Thyroid gland (tissue), 4 donors: ENCODE data around the gene TNS4. TPM values are rescaled to one million over a fixed set of nuclear protein-coding genes. Genes with fewer than 3 reads are reported as not detected.

ENCODE experiments used
- DNase-seq, 2 donors: peaks; one replicate each; pipeline ENCODE4 v3.0.0-alpha.2; 2019
- H3K27ac ChIP-seq, 3 donors: fragments of 200-600 bp; sonication (generic); 1 replicate in 2 of 3; 2 replicates in 1 of 3; pipeline ENCODE4 v1.5.1; 2016 to 2019; ENCODE audit warnings: mild to moderate bottlenecking in 1 of 3, moderate library complexity in 1 of 3
- H3K27me3 ChIP-seq: fragments of 200-600 bp; sonication (generic); one replicate; pipeline ENCODE4 v1.5.1; 2019
- H3K36me3 ChIP-seq, 2 donors: fragments of 200-600 bp; sonication (generic); one replicate each; pipeline ENCODE4 v1.5.1; 2016 to 2019
- H3K4me1 ChIP-seq, 2 donors: fragments of 200-600 bp; sonication (generic); one replicate each; pipeline ENCODE4 v1.5.1; 2017 to 2019
- H3K4me3 ChIP-seq, 3 donors: fragments of 200-600 bp; sonication (generic); replicated peaks in 1 of 3; 1 replicate in 2 of 3; 2 replicates in 1 of 3; pipeline ENCODE4 v1.5.1; 2016; ENCODE audit warnings: mild to moderate bottlenecking in 1 of 3
- H3K9me3 ChIP-seq: fragments of 200-600 bp; sonication (generic); one replicate; pipeline ENCODE4 v1.5.1; 2017
- POLR2A ChIP-seq, 2 donors: fragments of 450-650 bp; IDR thresholded peaks; one replicate each; pipeline ENCODE4 v1.6.1; 2017; ENCODE audit warnings: antibody characterized with exemption in 2 of 2, mild to moderate bottlenecking in 2 of 2, moderate library complexity in 1 of 2
- WGBS, 2 donors: methylation state at CpG; one replicate each; pipeline ENCODE4 v1.1.5; 2017; 5-methylcytosine and 5-hydroxymethylcytosine counted together
- intact Hi-C: fragments of 100-400 bp; cut with DNase I; formaldehyde crosslinking; loops from one replicate; pipeline ENCODE4 v1.15.1; 2023
- total RNA-seq, 4 donors: library from RNA; depleted of rRNA; stranded (reverse); fragments of >200 nt; gene quantifications; one replicate each; pipeline ENCODE4 v1.2.3, GENCODE V29; 2016
- TF ChIP-seq, protein P1 (sequence below), 6 experiments: fragments of 200-600 bp in 3 of 6; fragments of 450-650 bp in 3 of 6; sonication (generic) in 3 of 6; IDR thresholded peaks; one replicate each; pipeline ENCODE4 v1.5.1; 2016 to 2019; ENCODE audit warnings: antibody characterized with exemption in 6 of 6, mild to moderate bottlenecking in 2 of 6, inconsistent platforms in 1 of 6, moderate library complexity in 1 of 6

The TNS4 gene
- total RNA-seq, 4 donors from 2014 or later, result 5.4 to 24.7 (median 16.2) TPM

DNA sequence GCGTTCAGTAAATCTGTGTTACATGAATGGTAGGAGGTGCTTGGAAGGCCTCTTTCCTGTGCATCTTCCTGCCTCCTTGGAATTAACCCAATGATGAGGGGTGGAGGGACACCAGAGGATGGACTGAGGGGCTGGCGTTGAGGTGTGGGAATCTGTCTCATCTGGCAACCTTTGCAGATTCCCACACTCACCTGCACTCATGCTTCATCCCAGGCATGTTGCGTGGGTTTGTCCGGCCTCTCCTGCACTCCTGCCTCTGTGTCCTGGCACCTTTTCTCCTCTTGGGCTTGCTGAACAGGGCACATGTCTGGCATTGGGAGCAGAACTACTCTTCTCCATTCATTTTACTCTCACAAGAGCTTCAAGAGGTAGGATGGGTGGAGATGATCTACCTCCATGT is 61.3 kb downstream of the TNS4 start:
- DNase-seq, result no peak
- 80 to 81% methylated on average over 4 of the region's 4 CpGs for WGBS, 2 donors
- no peak for TF ChIP-seq POLR2A (IDR thresholded peaks at IDR 0.05)
- TF ChIP-seq, protein P1, sequence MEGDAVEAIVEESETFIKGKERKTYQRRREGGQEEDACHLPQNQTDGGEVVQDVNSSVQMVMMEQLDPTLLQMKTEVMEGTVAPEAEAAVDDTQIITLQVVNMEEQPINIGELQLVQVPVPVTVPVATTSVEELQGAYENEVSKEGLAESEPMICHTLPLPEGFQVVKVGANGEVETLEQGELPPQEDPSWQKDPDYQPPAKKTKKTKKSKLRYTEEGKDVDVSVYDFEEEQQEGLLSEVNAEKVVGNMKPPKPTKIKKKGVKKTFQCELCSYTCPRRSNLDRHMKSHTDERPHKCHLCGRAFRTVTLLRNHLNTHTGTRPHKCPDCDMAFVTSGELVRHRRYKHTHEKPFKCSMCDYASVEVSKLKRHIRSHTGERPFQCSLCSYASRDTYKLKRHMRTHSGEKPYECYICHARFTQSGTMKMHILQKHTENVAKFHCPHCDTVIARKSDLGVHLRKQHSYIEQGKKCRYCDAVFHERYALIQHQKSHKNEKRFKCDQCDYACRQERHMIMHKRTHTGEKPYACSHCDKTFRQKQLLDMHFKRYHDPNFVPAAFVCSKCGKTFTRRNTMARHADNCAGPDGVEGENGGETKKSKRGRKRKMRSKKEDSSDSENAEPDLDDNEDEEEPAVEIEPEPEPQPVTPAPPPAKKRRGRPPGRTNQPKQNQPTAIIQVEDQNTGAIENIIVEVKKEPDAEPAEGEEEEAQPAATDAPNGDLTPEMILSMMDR (IDR thresholded peaks at IDR 0.05), result no peak
- no peak overlapping the region for H3K27ac ChIP-seq
- no peak overlapping the region for H3K4me3 ChIP-seq
- no peaks in the 10 kb centered on the region for H3K27me3 ChIP-seq
- intact Hi-C loops, result loop anchor here (5.0 kb wide), 2 partner anchors 92 to 117 kb away; no protein-coding TSS in a partner anchor
- no peaks in the 10 kb centered on the region for H3K9me3 ChIP-seq
- peaks cover under 1 to 4% of the 10 kb centered on the region in 2 donors for H3K4me1 ChIP-seq
- no peaks in the 10 kb centered on the region for H3K36me3 ChIP-seq

DNA sequence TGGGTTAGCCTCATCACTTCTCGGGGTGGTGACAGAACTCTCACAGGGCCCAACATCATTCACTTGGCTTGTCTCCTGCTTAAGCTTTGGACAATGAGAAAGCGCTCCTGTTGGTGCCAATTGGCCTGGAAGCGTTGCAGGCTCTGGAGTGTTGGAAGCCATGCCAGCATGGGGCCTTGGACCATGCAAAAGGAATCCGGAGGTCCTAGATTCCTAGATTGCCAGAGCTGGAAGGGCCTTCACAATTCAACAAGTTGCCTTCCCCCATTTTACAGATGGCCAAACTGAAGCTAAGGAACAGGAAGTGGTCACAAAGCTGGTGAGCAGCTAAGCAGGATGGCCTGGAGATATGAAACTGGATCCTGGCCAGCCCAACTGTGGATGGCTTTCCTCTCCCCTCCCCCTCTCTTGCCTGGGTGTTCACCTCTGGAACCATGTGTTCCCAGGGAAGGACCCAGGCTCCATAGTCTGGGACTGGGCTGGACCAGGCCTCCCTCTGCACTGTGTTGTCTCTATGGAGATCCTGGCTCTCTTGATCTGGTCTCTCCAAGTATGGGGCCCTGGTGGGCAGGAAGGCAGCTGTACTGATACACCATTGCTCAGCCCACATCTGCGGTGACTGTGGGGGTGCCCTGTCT is 64.2 kb downstream of the TNS4 start:
- no peak for DNase-seq
- Histone ChIP-seq H3K4me3 (no peak overlapping the region), H3K27ac (no peak overlapping the region), H3K36me3 (no peaks in the 10 kb centered on the region), H3K27me3 (no peaks in the 10 kb centered on the region), H3K9me3 (no peaks in the 10 kb centered on the region), H3K4me1 (peaks cover 0 to 16% of the 10 kb centered on the region in 2 donors)
- intact Hi-C loops, result no loop called here
- 65 to 85% methylated on average over 4 of the region's 5 CpGs for WGBS, 2 donors
- no peak for TF ChIP-seq POLR2A (IDR thresholded peaks at IDR 0.05)
- TF ChIP-seq, protein P1 (IDR thresholded peaks at IDR 0.05), result no peak

DNA sequence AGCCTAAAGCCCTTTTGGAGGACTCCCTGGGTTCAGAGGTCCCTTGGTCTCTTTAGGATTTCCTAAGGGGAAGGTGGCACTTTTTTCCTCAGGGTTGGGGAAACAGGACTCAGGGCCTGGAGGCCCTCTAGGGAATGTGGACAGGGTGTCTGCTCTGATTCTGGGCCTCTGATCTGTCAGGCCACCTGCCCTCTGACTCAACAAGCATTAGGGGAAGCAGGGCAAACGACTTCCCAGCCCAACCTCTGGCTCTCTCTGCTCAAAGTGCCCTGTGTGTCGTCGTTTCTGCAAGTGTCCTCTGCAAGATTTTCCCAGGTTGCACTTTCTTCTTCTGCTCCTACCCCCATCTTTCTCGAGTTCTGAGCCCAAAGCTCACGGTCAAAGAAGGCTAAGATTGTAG is 64.8 kb downstream of the TNS4 start:
- intact Hi-C loops, result no loop called here
- TF ChIP-seq POLR2A (IDR thresholded peaks at IDR 0.05), result no peak
- TF ChIP-seq, protein P1 (IDR thresholded peaks at IDR 0.05), result no peak
- no peak overlapping the region for H3K27ac ChIP-seq

DNA sequence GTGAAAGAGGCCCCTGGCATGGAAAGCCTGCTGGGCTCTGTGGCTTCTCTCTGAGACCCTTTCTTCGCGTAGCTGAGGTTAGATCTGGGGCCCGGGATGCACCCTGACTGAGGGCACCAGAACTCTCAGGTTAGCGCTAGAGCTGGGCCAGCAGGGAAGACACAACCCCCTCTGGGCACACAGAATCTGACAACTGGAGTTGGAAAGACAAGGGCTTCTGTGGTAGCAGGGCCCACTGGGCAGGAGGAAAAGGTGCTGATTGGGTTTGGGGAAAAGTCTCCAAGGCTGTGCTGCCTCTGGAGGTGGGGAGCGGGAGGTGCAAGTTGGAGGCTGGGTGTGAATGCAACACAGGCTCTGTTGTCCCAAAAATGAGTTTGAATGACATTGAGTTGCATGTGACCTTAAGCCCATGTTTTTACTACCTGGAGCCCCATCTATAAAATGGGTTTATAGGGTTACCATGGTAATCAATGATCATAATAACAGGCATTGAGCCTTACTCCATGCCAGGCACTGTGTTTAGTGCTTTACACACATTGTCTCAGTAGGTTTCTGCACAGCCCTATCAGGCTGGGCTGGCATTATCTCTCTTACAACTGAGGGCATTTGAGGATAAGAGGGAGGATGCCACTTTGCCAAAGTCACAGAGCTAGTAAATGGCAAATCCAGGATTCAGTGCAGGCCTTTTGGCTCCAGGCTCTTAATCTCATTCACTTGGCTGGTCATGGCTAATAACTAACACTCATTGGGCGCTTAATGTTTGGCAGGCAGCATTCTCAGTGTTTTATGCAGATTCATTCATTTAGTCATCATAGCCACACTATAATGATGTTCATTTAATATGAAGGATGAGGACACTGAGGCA is 67.6 kb downstream of the TNS4 start:
- peak in 1 of 2 donors; percentile 24 for DNase-seq
- H3K9me3 ChIP-seq, result no peaks in the 10 kb centered on the region
- H3K27ac ChIP-seq, result no peak overlapping the region
- TF ChIP-seq POLR2A (IDR thresholded peaks at IDR 0.05), result no peak
- TF ChIP-seq, protein P1 (IDR thresholded peaks at IDR 0.05), result peak in 5 of 6 experiments; percentile 23 to 53 (median 29)
- 82 to 93% methylated on average over 6 of the region's 6 CpGs for WGBS, 2 donors
- intact Hi-C loops, result no loop called here
- H3K27me3 ChIP-seq, result no peaks in the 10 kb centered on the region
- no peaks in the 10 kb centered on the region for H3K36me3 ChIP-seq
- peaks cover 0 to 12% of the 10 kb centered on the region in 2 donors for H3K4me1 ChIP-seq
- no peak overlapping the region for H3K4me3 ChIP-seq

More for the DNA sequence above, 64.8 kb downstream of the TNS4 start:
- Histone ChIP-seq H3K4me1 (peaks cover 0 to 12% of the 10 kb centered on the region in 2 donors), H3K27me3 (no peaks in the 10 kb centered on the region), H3K9me3 (no peaks in the 10 kb centered on the region), H3K36me3 (no peaks in the 10 kb centered on the region), H3K4me3 (no peak overlapping the region)
- DNase-seq, result no peak
- 84 to 88% methylated on average over 5 of the region's 5 CpGs for WGBS, 2 donors
